Activated CD8-positive, alpha-beta T cell treated with anti-CD3 and anti-CD28 coated beads for 36 hours (primary cell): Measurements from ENCODE around the gene GSTM1. TPM values are rescaled to one million over a fixed set of nuclear protein-coding genes. Genes with fewer than 3 reads are reported as not detected.

ENCODE experiments used
- ATAC-seq: fragments of 200-7000 bp; cut with Tn5 transposase; one replicate; pipeline ENCODE4 v1.10.0; 2021; ENCODE audit warnings: mild to moderate bottlenecking, moderate library complexity
- CTCF ChIA-PET: fragments of 350-600 bp; sonication (Branson Sonifier 250); formaldehyde crosslinking; loops from one replicate; lab custom pipeline; 2021; ENCODE audit warnings: antibody characterized with exemption; lab: Charles Lee
- POLR2A ChIA-PET: fragments of 350-600 bp; sonication (Branson Sonifier 250); formaldehyde crosslinking; loops from one replicate; lab custom pipeline; 2021; ENCODE audit warnings: antibody characterized with exemption; lab: Charles Lee
- DNase-seq: peaks from one replicate; pipeline ENCODE4 v3.0.0-alpha.2; 2020
- H3K27ac Mint-ChIP-seq: one replicate; pipeline ENCODE4 v1.8.0; 2021; ENCODE audit warnings: mild to moderate bottlenecking, mixed read lengths
- H3K27me3 Mint-ChIP-seq: one replicate; pipeline ENCODE4 v1.8.0; 2021; ENCODE audit warnings: mixed read lengths
- H3K36me3 Mint-ChIP-seq: one replicate; pipeline ENCODE4 v1.8.0; 2021; ENCODE audit warnings: low read depth, mixed read lengths
- H3K4me1 Mint-ChIP-seq: one replicate; pipeline ENCODE4 v1.8.0; 2021; ENCODE audit warnings: low read depth, mixed read lengths
- H3K4me3 Mint-ChIP-seq: one replicate; pipeline ENCODE4 v1.8.0; 2021; ENCODE audit warnings: mild to moderate bottlenecking, moderate library complexity, mixed read lengths
- H3K9me3 Mint-ChIP-seq: one replicate; pipeline ENCODE4 v1.8.0; 2021; ENCODE audit warnings: mixed read lengths
- intact Hi-C: fragments of 100-400 bp; cut with micrococcal nuclease; formaldehyde crosslinking; loops from one replicate; pipeline ENCODE4 v1.10.0; 2022
- total RNA-seq, 2 experiments: library from RNA; stranded (reverse); gene quantifications; one replicate each; pipeline ENCODE4 v1.2.3, GENCODE V29; 2021
- TF ChIP-seq, protein P1 (sequence below): fragments of 200-600 bp; IDR thresholded peaks from one replicate; pipeline ENCODE4 v1.8.0; 2022; ENCODE audit warnings: antibody characterized with exemption, mild to moderate bottlenecking

GSTM1 gene
- total RNA-seq, 2 experiments from 2014 or later = 47.9 to 49.6 TPM

DNA sequence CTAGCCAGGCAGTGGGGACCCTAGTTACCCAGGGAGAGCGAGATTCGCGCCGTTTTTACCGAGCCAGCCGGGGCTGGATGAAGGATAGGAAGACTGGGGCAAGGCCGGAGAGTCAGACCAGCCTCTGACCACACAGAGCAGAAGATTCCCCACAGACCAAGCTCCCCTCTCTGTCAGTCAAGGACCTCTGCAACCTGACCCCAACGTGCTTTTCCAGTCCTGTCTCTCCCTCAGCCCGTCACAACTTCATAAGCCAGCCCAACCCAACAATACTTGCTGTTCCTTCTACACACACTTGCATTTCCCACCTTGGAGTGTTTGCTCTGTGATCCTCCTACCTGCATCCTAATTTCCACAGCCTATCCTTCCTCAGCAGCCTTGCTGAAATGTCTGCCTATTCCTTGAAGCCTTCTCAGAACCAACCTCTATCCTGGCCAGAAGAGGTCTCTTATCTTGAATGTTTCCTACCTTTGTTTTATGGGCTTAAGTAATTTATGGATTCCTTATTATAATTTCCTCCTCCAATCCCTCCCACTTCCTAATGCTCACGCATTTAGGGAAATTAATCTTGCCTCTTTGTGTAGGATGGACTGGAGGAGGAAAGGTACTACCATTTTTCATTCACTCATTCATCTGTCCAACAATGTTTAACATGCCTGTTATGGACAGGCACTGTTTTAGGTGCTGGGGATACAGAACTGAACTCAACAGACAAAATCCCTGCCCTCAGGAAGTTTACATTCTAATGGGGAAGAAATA, 53.2 kb downstream of the GSTM1 start, which contains the start of gene GSTM3:
Gene GSTM3, minus strand, starts transcription at position 424 of the 759 bp plus-strand sequence. CDS start 751 bp downstream, outside the sequence.
- intact Hi-C loops = no loop called here
- CTCF ChIA-PET = interaction anchor here (1.2 to 2.5 kb wide), 3 partner anchors 36 to 103 kb away, joined by 3 to 15 read pairs (median 3); no protein-coding TSS in a partner anchor
- Mint-ChIP-seq H3K27ac (peak within 1 kb of the TSS; percentile 79), H3K9me3 (no peaks in the 10 kb centered on the region), H3K4me1 (peaks cover 8% of the 10 kb centered on the region), H3K4me3 (peak within 1 kb of the TSS; percentile 83), H3K36me3 (peaks cover 11% of the 10 kb centered on the region), H3K27me3 (no peaks in the 10 kb centered on the region)
- POLR2A ChIA-PET = no interaction called here
- TF ChIP-seq, protein P1, sequence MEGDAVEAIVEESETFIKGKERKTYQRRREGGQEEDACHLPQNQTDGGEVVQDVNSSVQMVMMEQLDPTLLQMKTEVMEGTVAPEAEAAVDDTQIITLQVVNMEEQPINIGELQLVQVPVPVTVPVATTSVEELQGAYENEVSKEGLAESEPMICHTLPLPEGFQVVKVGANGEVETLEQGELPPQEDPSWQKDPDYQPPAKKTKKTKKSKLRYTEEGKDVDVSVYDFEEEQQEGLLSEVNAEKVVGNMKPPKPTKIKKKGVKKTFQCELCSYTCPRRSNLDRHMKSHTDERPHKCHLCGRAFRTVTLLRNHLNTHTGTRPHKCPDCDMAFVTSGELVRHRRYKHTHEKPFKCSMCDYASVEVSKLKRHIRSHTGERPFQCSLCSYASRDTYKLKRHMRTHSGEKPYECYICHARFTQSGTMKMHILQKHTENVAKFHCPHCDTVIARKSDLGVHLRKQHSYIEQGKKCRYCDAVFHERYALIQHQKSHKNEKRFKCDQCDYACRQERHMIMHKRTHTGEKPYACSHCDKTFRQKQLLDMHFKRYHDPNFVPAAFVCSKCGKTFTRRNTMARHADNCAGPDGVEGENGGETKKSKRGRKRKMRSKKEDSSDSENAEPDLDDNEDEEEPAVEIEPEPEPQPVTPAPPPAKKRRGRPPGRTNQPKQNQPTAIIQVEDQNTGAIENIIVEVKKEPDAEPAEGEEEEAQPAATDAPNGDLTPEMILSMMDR = no peak
- no peak for ATAC-seq
- DNase-seq = no peak

Other genes starting within 250 kb of the GSTM1 start
- not detected for gene SYPL2, start 221.3 kb upstream of the GSTM1 start, total RNA-seq
- gene ATXN7L2, start 203.9 kb upstream of the GSTM1 start, total RNA-seq = 10 to 100 TPM; 11.2 to 13.7 TPM
- 1 to 10 TPM; 7.0 to 9.5 TPM for gene CYB561D1, start 193.7 kb upstream of the GSTM1 start, total RNA-seq
- 1 to 10 TPM; 1.3 to 1.7 TPM for gene AMIGO1, start 178.1 kb upstream of the GSTM1 start, total RNA-seq
- under 1 TPM in 1 of 2 experiments, not detected in 1; 0.22 TPM for gene GPR61, start 147.9 kb upstream of the GSTM1 start, total RNA-seq
- 1 to 10 TPM; 7.5 to 7.7 TPM for gene GNAI3, start 139.2 kb upstream of the GSTM1 start, total RNA-seq
- gene GNAT2, start 68.2 kb upstream of the GSTM1 start, total RNA-seq = under 1 TPM; 0.81 to 0.88 TPM
- gene AMPD2, start 68.0 kb upstream of the GSTM1 start, total RNA-seq = 100 to 1,000 TPM; 107 to 119 TPM
- gene GSTM4, start 31.7 kb upstream of the GSTM1 start, total RNA-seq = 10 to 100 TPM in 1 of 2 experiments, 1 to 10 TPM in 1; 8.3 to 10.5 TPM
- gene GSTM2, start 19.8 kb upstream of the GSTM1 start, total RNA-seq = 10 to 100 TPM; 13.6 to 16.2 TPM
- gene GSTM5, start 24.4 kb downstream of the GSTM1 start, total RNA-seq = under 1 TPM; 0.49 to 0.50 TPM
- 10 to 100 TPM; 40.8 to 42.0 TPM for gene GSTM3, start 53.2 kb downstream of the GSTM1 start, total RNA-seq
- gene EPS8L3, start 76.1 kb downstream of the GSTM1 start, total RNA-seq = not detected
- gene CSF1, start 223.0 kb downstream of the GSTM1 start, total RNA-seq = 10 to 100 TPM; 28.3 to 33.3 TPM